Immature natural killer cell (primary cell): ENCODE data around the gene NRDE2. TPM values are rescaled to one million over a fixed set of nuclear protein-coding genes. Genes with fewer than 3 reads are reported as not detected.

Experiments
- DNase-seq, 3 donors: peaks; one replicate each; pipeline ENCODE4 v3.0.0; 2022; ENCODE audit warnings: mixed read lengths in 1 of 3
- H3K27ac Mint-ChIP-seq, 6 donors: one replicate each; pipeline ENCODE4 v1.8.0; 2020; ENCODE audit warnings: mixed read lengths in 6 of 6, mild to moderate bottlenecking in 5 of 6, inconsistent platforms in 4 of 6, moderate library complexity in 3 of 6
- H3K27me3 Mint-ChIP-seq, 3 donors: one replicate each; pipeline ENCODE4 v1.8.0; 2020 to 2021; ENCODE audit warnings: low read depth in 3 of 3, mild to moderate bottlenecking in 3 of 3, mixed read lengths in 3 of 3, moderate library complexity in 3 of 3, inconsistent platforms in 1 of 3
- H3K36me3 Mint-ChIP-seq, 3 donors: one replicate each; pipeline ENCODE4 v1.8.0; 2020; ENCODE audit warnings: mixed read lengths in 3 of 3, inconsistent platforms in 2 of 3, mild to moderate bottlenecking in 2 of 3
- H3K4me1 Mint-ChIP-seq, 2 donors: one replicate each; pipeline ENCODE4 v1.8.0; 2020; ENCODE audit warnings: inconsistent platforms in 2 of 2, mild to moderate bottlenecking in 2 of 2, mixed read lengths in 2 of 2, moderate library complexity in 1 of 2
- H3K4me3 Mint-ChIP-seq, 5 donors: one replicate each; pipeline ENCODE4 v1.8.0; 2020; ENCODE audit warnings: mild to moderate bottlenecking in 5 of 5, mixed read lengths in 5 of 5, inconsistent platforms in 3 of 5, moderate library complexity in 3 of 5
- H3K9me3 Mint-ChIP-seq, 6 donors: one replicate each; pipeline ENCODE4 v1.8.0; 2020; ENCODE audit warnings: mild to moderate bottlenecking in 6 of 6, mixed read lengths in 6 of 6, inconsistent platforms in 4 of 6, moderate library complexity in 3 of 6
- polyA plus RNA-seq, 3 donors: library from polyadenylated mRNA; unstranded; fragments of 300-500 nt; fragmentation: Illumina TruSeq; gene quantifications; one replicate each; pipeline ENCODE4 v1.2.3, GENCODE V29; 2021

NRDE2 gene
- polyA plus RNA-seq, 3 donors from 2014 or later: 7.2 to 11.6 (median 9.1) TPM

DNA sequence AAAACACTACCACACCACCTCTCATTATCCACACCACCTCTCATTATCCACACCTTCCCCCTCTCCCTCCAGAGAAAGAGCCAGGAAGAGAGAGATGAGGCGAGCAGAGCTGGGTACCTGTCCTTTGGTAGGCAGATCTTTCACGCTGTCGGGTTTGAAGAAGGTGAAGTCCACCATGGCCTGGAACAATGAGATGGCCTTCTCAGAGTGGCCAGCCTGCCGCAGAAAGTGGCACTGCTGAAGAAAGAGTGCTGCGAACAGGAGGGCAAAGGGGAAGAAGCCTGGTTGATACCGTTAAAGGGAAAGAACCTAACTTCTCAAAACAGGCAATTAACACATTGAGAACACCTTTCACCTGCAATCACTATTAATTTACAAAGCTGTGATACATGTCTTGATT lies 30.6 kb downstream of the NRDE2 start:
- no peak for DNase-seq
- peaks cover 7 to 40% (median 24%) of the 10 kb centered on the region in 3 donors for H3K36me3 Mint-ChIP-seq
- H3K4me3 Mint-ChIP-seq: no peak overlapping the region
- H3K27ac Mint-ChIP-seq: peak overlapping the region in 5 of 6 donors; percentile 31 to 72 (median 68)
- peaks cover 0 to 11% (median 4%) of the 10 kb centered on the region in 3 donors for H3K27me3 Mint-ChIP-seq
- H3K4me1 Mint-ChIP-seq: peaks cover 11 to 17% of the 10 kb centered on the region in 2 donors
- H3K9me3 Mint-ChIP-seq: no peaks in the 10 kb centered on the region

DNA sequence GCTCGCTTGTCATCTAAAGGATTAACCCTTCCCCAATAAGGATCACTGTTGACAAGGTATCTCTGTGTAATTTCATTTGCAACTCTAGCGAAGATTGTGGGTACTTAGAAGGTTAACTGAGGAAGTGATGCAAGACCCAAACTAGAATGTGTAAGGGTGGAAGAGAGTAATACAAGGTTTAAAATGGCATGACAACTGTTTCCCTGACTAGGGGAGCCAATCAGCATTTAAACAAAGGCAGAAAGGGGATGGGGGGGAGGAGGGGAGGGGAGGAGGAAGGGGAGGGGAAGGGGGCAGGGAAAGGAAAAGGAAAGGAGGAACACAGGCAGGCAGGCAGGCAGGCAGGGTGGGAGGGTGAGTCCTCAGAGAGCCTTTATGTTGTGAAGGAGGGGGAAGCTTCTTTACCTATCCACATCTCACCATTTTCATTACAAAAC lies 31.1 kb downstream of the NRDE2 start:
- no peak for DNase-seq
- Mint-ChIP-seq H3K4me3 (peak overlapping the region in 1 of 5 donors; percentile 46), H3K27ac (peak overlapping the region in 5 of 6 donors; percentile 68 to 84 (median 76)), H3K36me3 (peaks cover 7 to 43% (median 24%) of the 10 kb centered on the region in 3 donors), H3K9me3 (no peaks in the 10 kb centered on the region), H3K27me3 (peaks cover 0 to 11% (median 4%) of the 10 kb centered on the region in 3 donors), H3K4me1 (peaks cover 11 to 17% of the 10 kb centered on the region in 2 donors)

DNA sequence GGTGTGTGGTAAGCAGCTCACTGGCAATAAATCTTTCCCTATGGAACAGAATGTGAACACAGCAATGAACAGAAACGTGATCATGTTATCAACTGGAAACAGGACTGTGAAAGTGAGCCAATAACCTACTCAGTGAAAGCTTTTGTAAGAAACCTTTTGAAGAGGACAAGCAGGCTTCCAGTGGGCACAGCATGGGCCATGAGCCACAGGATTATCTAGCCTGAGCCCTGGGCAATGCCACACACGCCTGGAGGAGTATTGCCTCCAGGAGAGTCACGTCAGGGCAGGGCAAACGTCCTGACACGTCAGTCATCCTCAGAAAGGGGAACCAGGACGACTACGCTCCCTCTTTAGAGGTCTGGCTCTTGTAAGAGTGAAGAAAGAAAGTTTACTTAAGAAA lies 32.3 kb downstream of the NRDE2 start:
- Mint-ChIP-seq H3K4me1 (peaks cover 11 to 17% of the 10 kb centered on the region in 2 donors), H3K36me3 (peaks cover 10 to 41% (median 21%) of the 10 kb centered on the region in 3 donors), H3K27ac (no peak overlapping the region)

DNA sequence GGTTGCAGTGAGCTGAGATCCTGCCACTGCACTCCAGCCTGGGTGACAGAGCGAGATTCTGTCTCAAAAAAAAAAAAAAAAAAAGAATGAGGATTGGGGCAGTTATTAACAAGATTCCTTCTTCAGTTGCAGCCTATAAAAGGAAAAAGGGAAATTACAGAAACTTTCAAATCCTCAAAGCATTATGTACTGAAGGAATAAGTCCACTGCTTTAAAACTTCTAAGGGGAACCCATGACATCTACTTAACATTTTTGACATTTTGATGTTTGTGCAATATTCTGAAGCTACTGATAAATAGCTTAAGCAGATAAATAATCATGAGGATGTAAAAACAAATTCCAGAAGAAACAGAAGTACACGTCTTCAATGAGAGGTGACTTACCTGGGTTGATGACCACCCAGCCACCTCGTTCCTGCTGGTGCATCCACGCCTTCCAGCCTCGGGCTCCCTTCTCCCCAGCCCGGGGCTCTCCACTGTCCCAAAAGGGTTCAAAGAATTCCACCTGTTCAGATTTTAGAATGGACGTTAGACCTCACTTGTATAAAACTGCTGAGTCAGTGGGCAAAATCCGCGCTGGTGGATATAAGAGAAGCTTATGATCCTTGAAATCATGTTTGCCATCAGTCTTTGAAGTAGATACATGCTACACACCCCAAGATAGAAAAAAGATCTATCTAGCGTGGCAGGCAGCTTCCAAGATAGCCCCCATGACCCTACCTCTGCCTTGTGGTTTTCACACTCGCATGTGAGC lies 33.7 kb downstream of the NRDE2 start:
- peaks cover 15 to 36% (median 21%) of the 10 kb centered on the region in 3 donors for H3K36me3 Mint-ChIP-seq
- H3K27ac Mint-ChIP-seq: no peak overlapping the region
- H3K4me1 Mint-ChIP-seq: peaks cover 10 to 17% of the 10 kb centered on the region in 2 donors
- H3K4me3 Mint-ChIP-seq: no peak overlapping the region
- H3K27me3 Mint-ChIP-seq: peaks cover 0 to 10% (median 4%) of the 10 kb centered on the region in 3 donors
- H3K9me3 Mint-ChIP-seq: no peaks in the 10 kb centered on the region
- no peak for DNase-seq

More for the DNA sequence above, 32.3 kb downstream of the NRDE2 start:
- H3K9me3 Mint-ChIP-seq: no peaks in the 10 kb centered on the region
- no peak overlapping the region for H3K4me3 Mint-ChIP-seq
- peaks cover 0 to 11% (median 4%) of the 10 kb centered on the region in 3 donors for H3K27me3 Mint-ChIP-seq
- DNase-seq: no peak

- Mint-ChIP-seq H3K27me3 (peaks cover 0 to 6% (median 4%) of the 10 kb centered on the region in 3 donors), H3K4me3 (no peak overlapping the region), H3K4me1 (peaks cover 8 to 15% of the 10 kb centered on the region in 2 donors), H3K27ac (no peak overlapping the region), H3K9me3 (no peaks in the 10 kb centered on the region), H3K36me3 (peaks cover 22 to 42% (median 28%) of the 10 kb centered on the region in 3 donors)
- DNase-seq: no peak
These were observed 35.1 kb downstream of the NRDE2 start for GRCh38 chr14:90296641-90297040.

DNA sequence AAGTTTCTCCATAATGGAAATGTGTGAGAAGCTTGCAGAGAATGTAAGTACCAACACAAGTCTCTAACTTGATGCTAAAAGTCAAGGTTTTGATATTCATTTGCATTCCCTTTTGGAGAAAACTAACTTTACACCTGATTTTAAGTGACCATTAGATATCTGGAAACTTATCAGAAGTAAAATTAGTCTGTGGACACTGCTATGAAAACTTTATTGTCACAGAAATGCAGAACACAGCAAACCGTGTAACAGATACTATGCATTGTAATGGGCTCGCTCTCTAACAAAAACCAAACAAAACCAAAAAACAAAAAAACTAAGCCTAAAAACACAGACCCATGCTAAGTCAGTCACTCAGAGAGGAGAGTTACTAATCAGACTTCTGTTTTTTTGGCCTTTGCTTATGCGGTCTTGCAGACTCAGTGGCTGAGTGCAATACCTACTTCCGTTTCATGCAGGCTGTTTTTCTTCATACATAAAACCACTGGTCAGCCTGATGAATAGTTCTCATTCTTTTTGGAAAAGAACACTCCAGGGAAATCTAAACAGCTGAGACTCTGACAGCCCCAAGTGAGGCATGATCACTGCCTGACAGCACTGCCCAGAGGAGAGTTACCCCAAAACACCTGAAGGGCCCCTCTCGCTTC lies 35.7 kb downstream of the NRDE2 start:
- Mint-ChIP-seq H3K9me3 (no peaks in the 10 kb centered on the region), H3K36me3 (peaks cover 23 to 46% (median 30%) of the 10 kb centered on the region in 3 donors), H3K4me1 (peaks cover 6 to 8% of the 10 kb centered on the region in 2 donors), H3K4me3 (no peak overlapping the region), H3K27me3 (peaks cover 0 to 6% (median 4%) of the 10 kb centered on the region in 3 donors), H3K27ac (no peak overlapping the region)
- no peak for DNase-seq

DNA sequence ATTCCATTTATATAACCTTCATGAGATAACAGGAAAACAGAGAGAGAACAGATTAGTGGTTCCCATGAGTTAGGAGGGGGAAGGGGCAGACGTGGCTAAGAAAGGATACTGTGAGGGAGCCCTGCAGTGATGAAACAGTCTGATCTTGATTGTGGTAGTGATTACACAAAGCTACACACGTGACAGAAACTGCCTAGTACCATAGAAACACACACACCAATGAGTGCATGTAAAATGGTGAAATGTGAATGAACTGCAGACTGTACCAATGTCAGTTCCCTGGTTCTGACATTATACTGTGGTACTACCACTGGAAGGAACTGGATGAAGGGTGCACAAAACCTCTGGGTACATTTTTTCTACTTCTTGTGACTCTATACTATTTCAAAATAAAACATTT lies 36.9 kb downstream of the NRDE2 start:
- no peak overlapping the region for H3K27ac Mint-ChIP-seq

GRCh38 chr14:90293766-90294730 lies 37.7 kb downstream of the NRDE2 start:
- Mint-ChIP-seq H3K36me3 (peaks cover 19 to 46% (median 39%) of the 10 kb centered on the region in 3 donors), H3K27ac (no peak overlapping the region), H3K9me3 (no peaks in the 10 kb centered on the region), H3K27me3 (no peaks in the 10 kb centered on the region), H3K4me1 (peaks cover 0 to 2% of the 10 kb centered on the region in 2 donors), H3K4me3 (no peak overlapping the region)
- no peak for DNase-seq

More for the DNA sequence above, 36.9 kb downstream of the NRDE2 start:
- no peaks in the 10 kb centered on the region for H3K9me3 Mint-ChIP-seq
- no peak overlapping the region for H3K4me3 Mint-ChIP-seq
- no peaks in the 10 kb centered on the region for H3K27me3 Mint-ChIP-seq
- no peak for DNase-seq
- peaks cover 19 to 47% (median 39%) of the 10 kb centered on the region in 3 donors for H3K36me3 Mint-ChIP-seq
- H3K4me1 Mint-ChIP-seq: no peaks in the 10 kb centered on the region

GRCh38 chr14:90291699-90292098 lies 40.0 kb downstream of the NRDE2 start:
- no peaks in the 10 kb centered on the region for H3K9me3 Mint-ChIP-seq
- H3K4me3 Mint-ChIP-seq: no peak overlapping the region
- peaks cover 19 to 53% (median 38%) of the 10 kb centered on the region in 3 donors for H3K36me3 Mint-ChIP-seq
- H3K27ac Mint-ChIP-seq: no peak overlapping the region
- no peak for DNase-seq
- H3K27me3 Mint-ChIP-seq: peaks cover 0 to 3% (median under 1%) of the 10 kb centered on the region in 3 donors
- H3K4me1 Mint-ChIP-seq: peaks cover 6 to 11% of the 10 kb centered on the region in 2 donors

DNA sequence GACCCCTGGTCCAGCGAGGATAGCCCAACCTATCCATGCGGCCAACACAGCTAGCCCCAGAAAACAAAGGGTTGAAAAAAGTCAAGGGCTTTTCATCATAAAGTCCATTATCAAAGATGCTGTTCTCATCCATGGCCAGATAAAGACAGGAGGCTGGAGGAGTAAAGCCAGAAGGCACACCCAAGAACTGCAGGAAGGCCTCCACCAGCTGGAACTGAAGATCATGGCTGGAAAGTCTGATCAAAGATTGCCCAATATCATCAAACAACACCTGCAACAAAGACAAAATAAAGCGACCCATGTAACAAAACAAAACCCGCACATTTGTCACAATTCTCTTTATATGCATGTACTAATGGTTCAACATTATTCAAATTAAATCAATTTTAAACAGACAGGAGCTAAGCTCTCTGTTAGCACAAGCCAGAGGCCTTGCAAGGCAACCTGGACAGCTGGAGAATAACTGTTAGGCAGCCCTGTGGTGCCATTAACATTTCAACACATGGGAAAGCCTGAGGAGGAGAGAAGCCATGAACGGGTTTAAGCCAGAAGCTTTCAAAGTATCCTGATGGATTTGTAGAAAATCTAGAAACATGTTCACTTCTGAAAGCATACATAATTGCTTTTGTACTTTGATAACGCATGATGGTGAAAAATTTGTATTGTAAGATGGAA lies 41.3 kb downstream of the NRDE2 start:
- Mint-ChIP-seq H3K4me1 (peaks cover 6 to 11% of the 10 kb centered on the region in 2 donors), H3K27me3 (peaks cover 0 to 3% (median 2%) of the 10 kb centered on the region in 3 donors), H3K9me3 (no peaks in the 10 kb centered on the region), H3K36me3 (peaks cover 27 to 52% (median 41%) of the 10 kb centered on the region in 3 donors), H3K27ac (peak overlapping the region in 1 of 6 donors; percentile 34), H3K4me3 (no peak overlapping the region)
- no peak for DNase-seq

DNA sequence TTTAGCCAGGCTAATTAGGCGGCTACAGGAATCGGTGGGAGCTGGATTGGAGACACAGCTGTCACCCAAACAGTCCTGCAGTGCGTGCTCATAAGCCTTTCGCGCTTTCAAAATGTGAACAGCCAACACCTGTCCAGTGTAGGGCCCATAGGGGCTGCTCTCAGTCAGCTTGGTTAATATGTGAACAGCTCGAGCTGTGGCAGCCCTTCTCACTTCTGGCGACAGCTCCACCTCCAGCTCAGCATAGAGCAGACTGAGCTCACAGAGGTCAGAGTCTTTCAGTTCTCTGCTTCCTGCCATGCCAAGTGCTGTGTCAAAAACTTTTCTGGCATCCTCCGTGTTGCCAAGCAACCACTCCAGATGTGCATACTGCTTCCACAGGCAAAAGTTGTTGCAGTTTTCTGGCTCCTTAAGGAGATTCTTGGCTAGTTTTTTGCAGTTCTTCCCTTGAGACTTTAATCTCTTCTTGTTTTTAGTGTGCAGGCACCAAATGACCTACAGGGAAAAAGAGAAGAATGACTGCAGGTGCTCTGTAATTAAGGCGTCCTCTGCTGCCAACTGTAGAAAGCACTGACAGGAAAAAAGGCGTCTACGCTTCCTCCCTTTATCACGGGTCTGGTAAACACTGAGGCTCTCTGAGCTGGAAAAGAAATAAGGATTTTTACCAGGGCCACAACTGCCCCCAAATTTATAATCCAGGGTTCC lies 42.9 kb downstream of the NRDE2 start:
- no peak overlapping the region for H3K4me3 Mint-ChIP-seq

DNA sequence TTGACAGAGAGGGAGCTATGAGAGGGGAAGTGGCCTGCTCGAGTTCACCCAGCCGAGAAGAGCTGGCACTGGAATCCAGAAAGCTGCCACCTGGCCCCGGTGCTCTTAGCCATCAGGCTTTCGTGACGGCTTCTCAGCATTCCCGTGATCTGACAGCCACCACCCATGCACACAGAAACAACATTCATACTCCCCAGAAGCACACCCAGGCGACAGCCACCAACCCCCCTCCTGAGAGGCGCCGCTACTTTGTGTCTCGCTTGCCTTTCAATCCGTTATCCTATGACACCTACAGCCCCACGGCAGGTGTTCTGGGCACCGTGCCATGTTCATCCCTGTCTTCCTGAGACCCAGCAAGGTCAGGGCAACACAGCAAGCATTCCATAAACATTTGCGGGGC lies 44.0 kb downstream of the NRDE2 start:
- Mint-ChIP-seq H3K4me3 (no peak overlapping the region), H3K27ac (no peak overlapping the region), H3K9me3 (no peaks in the 10 kb centered on the region), H3K27me3 (peaks cover 0 to 3% (median 2%) of the 10 kb centered on the region in 3 donors), H3K36me3 (peaks cover 22 to 51% (median 34%) of the 10 kb centered on the region in 3 donors), H3K4me1 (peaks cover 6 to 11% of the 10 kb centered on the region in 2 donors)
- DNase-seq: no peak

More for the DNA sequence above, 42.9 kb downstream of the NRDE2 start:
- Mint-ChIP-seq H3K4me1 (peaks cover 6 to 11% of the 10 kb centered on the region in 2 donors), H3K36me3 (peaks cover 20 to 46% (median 34%) of the 10 kb centered on the region in 3 donors), H3K27me3 (peaks cover 0 to 3% (median 2%) of the 10 kb centered on the region in 3 donors), H3K27ac (peak overlapping the region in 4 of 6 donors; percentile 22 to 53 (median 26)), H3K9me3 (no peaks in the 10 kb centered on the region)
- DNase-seq: peak in 2 of 3 donors; percentile 9 to 29
